Right atrium auricular region (tissue), 2 donors: ENCODE measurements around the gene ABHD5. TPM values are rescaled to one million over a fixed set of nuclear protein-coding genes. Genes with fewer than 3 reads are reported as not detected.

ENCODE experiments used
- DNase-seq: peaks from one replicate; pipeline ENCODE4 v3.0.0-alpha.2; 2019; ENCODE audit warnings: low spot score
- H3K27ac ChIP-seq, 2 donors: fragments of 200-600 bp; sonication (generic); 1 replicate in 1 of 2; 2 replicates in 1 of 2; pipeline ENCODE4 v1.5.1; 2016 to 2019
- H3K27me3 ChIP-seq, 2 donors: fragments of 200-600 bp; sonication (generic); one replicate each; pipeline versions ENCODE4 v1.5.1 to v1.6.0; 2017 to 2019
- H3K36me3 ChIP-seq: fragments of 200-600 bp; sonication (generic); one replicate; pipeline ENCODE4 v1.5.1; 2016
- H3K4me1 ChIP-seq, 2 donors: fragments of 200-600 bp; sonication (generic); one replicate each; pipeline versions ENCODE4 v1.5.1 to v1.6.0; 2017 to 2019
- H3K4me3 ChIP-seq, 2 donors: fragments of 200-600 bp; sonication (generic); 1 replicate in 1 of 2; 2 replicates in 1 of 2; pipeline ENCODE4 v1.5.1; 2017 to 2019; ENCODE audit warnings: mild to moderate bottlenecking in 1 of 2, moderate library complexity in 1 of 2
- H3K9me3 ChIP-seq, 2 donors: fragments of 200-600 bp; sonication (generic); one replicate each; pipeline ENCODE4 v1.5.1; 2019
- total RNA-seq, 2 donors: library from RNA; depleted of rRNA; stranded (reverse); fragments of >200 nt; gene quantifications; one replicate each; pipeline ENCODE4 v1.1.0, GENCODE V29; 2016
- TF ChIP-seq, protein P1 (sequence below), 2 donors: fragments of 200-600 bp; sonication (generic); IDR thresholded peaks; one replicate each; pipeline ENCODE4 v1.5.1; 2019; ENCODE audit warnings: antibody characterized with exemption in 2 of 2

ABHD5 gene
- total RNA-seq, 2 donors from 2014 or later = 16.4 to 20.2 TPM

DNA sequence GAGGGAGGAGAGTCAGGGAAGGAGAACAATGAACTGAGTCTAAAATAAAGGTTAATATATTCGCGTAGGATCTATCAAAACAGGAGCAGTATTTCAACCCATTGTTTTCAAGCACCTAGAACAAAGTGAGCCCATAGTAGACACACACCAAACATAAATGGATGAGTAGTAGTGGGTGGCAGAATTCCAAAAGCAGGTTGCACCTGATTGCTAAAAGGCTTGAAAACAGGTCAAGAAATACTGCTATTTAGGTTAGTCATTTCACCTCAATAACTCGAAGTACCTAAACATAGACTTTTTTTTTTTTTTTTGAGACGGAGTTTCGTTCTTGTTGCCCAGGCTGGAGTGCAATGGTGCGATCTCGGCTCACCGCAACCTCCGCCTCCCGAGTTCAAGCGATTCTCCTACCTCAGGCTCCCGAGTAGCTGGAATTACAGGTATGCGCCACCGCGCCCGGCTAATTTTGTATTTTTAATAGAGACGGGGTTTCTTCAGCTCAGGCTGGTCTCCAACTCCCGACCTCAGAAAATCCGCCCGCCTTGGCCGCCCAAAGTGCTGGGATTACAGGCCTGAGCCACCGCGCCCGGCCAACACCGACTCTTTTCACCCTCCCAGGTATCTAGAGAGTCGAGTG, 855 bp upstream of the ABHD5 start:
- TF ChIP-seq, protein P1, sequence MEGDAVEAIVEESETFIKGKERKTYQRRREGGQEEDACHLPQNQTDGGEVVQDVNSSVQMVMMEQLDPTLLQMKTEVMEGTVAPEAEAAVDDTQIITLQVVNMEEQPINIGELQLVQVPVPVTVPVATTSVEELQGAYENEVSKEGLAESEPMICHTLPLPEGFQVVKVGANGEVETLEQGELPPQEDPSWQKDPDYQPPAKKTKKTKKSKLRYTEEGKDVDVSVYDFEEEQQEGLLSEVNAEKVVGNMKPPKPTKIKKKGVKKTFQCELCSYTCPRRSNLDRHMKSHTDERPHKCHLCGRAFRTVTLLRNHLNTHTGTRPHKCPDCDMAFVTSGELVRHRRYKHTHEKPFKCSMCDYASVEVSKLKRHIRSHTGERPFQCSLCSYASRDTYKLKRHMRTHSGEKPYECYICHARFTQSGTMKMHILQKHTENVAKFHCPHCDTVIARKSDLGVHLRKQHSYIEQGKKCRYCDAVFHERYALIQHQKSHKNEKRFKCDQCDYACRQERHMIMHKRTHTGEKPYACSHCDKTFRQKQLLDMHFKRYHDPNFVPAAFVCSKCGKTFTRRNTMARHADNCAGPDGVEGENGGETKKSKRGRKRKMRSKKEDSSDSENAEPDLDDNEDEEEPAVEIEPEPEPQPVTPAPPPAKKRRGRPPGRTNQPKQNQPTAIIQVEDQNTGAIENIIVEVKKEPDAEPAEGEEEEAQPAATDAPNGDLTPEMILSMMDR (IDR thresholded peaks at IDR 0.05) = no peak
- H3K27me3 ChIP-seq = no peaks in the 10 kb centered on the region
- peak; percentile 59 for DNase-seq
- peak overlapping the region; percentile 76 to 89 for H3K4me3 ChIP-seq
- peak overlapping the region; percentile 91 to 97 for H3K27ac ChIP-seq
- peaks cover 0 to 15% of the 10 kb centered on the region in 2 donors for H3K4me1 ChIP-seq
- no peaks in the 10 kb centered on the region for H3K9me3 ChIP-seq
- H3K36me3 ChIP-seq = no peaks in the 10 kb centered on the region

DNA sequence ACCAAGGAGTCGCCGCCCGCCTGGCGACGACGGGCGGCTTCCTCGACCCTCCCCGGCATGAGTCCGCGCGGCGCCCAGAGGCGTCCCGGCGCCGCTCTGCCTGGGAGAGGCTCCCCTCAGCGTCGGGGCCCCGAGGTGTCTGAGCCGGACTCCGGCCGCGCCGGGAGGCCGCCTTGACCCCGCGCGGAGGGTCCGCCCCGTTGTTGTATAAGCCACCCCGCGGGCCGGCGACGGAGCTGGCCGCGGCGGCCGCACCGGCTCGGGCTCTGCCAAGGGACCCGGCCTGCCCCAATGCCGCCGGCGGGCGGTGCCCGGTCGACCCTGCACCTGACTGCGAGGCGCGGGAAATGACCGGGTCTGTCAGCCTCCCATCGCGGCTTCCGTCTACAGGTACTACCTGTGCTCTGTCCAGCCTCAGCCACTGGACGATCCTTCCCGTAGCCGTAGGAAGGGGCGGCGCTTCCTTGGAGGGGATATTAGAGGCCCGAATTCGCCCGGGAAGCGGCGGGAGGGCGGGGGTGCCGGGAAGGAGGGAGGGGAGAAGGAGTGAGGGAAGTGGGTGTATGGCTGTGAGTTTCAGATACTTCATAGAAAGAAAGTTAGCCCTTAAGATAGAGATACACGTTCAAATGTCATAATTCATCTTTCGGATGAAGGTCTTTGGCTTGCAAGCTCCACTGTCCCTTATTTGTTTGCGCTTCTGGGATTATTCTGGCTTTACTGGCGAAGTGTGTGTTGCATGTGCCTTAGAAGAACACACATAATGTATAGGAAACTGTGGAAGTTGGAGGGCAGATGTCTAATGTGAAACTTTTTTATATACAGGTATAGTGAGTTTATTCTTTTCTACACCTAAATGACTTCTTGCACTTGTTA, 620 bp downstream of the ABHD5 start:
- Histone ChIP-seq H3K36me3 (no peaks in the 10 kb centered on the region), H3K9me3 (no peaks in the 10 kb centered on the region), H3K4me1 (peaks cover 0 to 15% of the 10 kb centered on the region in 2 donors), H3K4me3 (peak overlapping the region; percentile 76 to 89), H3K27me3 (no peaks in the 10 kb centered on the region), H3K27ac (peak overlapping the region; percentile 91 to 97)
- TF ChIP-seq, protein P1 (IDR thresholded peaks at IDR 0.05) = no peak
- peak; percentile 76 for DNase-seq

DNA sequence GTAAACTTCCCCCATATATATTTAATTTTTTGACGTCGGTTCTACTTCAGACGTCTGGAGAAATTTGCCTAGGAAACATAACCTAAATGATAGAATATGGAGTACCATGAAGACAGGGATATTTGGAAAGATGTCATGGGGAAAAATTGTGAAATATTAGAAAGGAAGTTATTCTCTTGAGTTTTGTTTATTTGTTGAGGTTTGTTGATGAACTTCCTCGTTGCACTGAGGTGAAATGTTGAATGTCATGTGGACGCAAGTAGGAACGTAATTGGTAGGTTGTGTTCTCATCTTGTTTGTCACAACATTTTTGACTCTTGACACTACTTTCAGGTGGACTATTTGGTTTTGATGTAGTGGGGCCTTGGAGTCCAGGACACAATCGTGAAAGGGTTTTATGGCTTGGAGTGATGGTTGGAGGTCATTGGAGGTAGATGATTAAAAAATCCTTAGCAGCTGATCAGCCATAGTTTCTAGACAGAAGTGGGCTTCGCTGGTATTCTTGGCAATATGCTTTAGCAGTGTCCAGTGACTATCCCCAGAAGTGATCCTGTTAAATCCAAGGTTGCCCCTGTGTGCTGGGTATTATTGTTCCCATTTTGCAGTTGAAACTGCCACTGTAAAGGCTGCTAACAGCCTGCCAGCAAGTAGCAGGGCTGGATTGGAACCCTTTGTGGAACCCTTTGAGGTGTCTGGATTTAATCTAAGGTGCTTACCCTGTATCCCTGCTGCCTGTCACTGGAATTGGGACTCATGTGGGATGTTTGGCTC, 1.5 kb downstream of the ABHD5 start:
- no peak for DNase-seq
- TF ChIP-seq, protein P1 (IDR thresholded peaks at IDR 0.05) = no peak
- Histone ChIP-seq H3K27me3 (no peaks in the 10 kb centered on the region), H3K4me3 (peak overlapping the region in 1 of 2 donors; percentile 76), H3K4me1 (peaks cover 0 to 15% of the 10 kb centered on the region in 2 donors), H3K9me3 (no peaks in the 10 kb centered on the region), H3K36me3 (no peaks in the 10 kb centered on the region), H3K27ac (no peak overlapping the region)

DNA sequence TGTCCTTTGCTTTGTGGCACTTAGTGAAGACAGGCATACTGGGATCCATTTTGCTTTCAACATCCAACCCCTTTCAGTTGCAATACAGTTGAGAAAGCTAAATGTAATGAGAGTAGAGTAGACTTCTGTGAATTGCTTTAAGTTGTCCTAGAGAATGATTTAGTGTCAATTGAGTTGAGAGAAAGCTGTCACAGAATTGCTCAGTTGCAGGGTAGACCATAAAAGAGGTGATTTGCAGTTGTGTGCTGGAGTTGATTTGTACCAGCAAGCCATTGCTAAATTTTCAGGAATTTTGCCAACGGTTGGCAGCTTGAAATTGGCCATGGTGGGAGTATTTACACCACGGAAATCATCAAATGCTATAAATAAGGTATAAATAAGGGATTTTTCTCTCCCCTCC, 2.2 kb downstream of the ABHD5 start:
- H3K4me3 ChIP-seq = no peak overlapping the region
- H3K27me3 ChIP-seq = no peaks in the 10 kb centered on the region
- H3K4me1 ChIP-seq = peaks cover 0 to 15% of the 10 kb centered on the region in 2 donors
- H3K36me3 ChIP-seq = no peaks in the 10 kb centered on the region
- H3K27ac ChIP-seq = no peak overlapping the region
- TF ChIP-seq, protein P1 (IDR thresholded peaks at IDR 0.05) = no peak
- DNase-seq = no peak
- H3K9me3 ChIP-seq = no peaks in the 10 kb centered on the region

DNA sequence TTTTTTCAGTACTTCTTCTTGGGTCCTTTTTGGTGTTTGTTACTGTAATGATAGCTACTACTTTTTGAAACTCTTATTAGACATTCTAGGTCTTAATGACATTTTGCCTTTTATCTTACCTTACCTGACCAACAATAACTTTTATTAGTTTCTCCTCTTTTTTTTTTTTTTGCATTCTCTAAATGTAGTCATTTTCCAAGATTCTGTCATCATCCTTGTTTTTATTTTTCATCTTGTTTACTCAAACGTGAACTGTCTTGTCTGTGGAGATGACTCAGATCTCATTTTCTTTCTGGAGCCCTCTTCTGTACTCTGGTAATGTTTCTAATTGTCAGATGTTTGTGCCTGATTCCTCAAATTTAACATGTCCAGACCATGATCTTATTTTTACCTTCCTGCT, 2.9 kb downstream of the ABHD5 start:
- Histone ChIP-seq H3K27me3 (no peaks in the 10 kb centered on the region), H3K4me3 (no peak overlapping the region), H3K4me1 (peaks cover 0 to 15% of the 10 kb centered on the region in 2 donors), H3K9me3 (no peaks in the 10 kb centered on the region), H3K36me3 (no peaks in the 10 kb centered on the region), H3K27ac (no peak overlapping the region)
- no peak for DNase-seq
- TF ChIP-seq, protein P1 (IDR thresholded peaks at IDR 0.05) = no peak
